HEK293 (cell line): Measurements from ENCODE around the gene CTNNA2.

ENCODE experiments used
- CTCF ChIA-PET: fragments of 350-600 bp; formaldehyde crosslinking; extraction: SDS; loops from one replicate; lab custom pipeline; 2021; ENCODE audit warnings: antibody characterized with exemption; lab: Yijun Ruan, JAX
- POLR2A ChIA-PET: fragments of 300-600 bp; formaldehyde crosslinking; extraction: SDS; loops from one replicate; lab custom pipeline; 2020; ENCODE audit warnings: antibody characterized with exemption, inconsistent platforms; lab: Yijun Ruan, JAX
- H3K27ac ChIP-seq: fragments of 200-500 bp; sonication (Bioruptor generic); 2 replicates; pipeline ENCODE4 v1.5.1; 2014; ENCODE audit warnings: low read depth, low read length, control low read depth, inconsistent platforms; ENCODE audit errors: extremely low read depth
- H3K36me3 ChIP-seq, 2 experiments: fragments of 200-500 bp in 1 of 2; sonication (Bioruptor generic) in 1 of 2; 1 replicate in 1 of 2; 2 replicates in 1 of 2; pipeline ENCODE4 v1.5.1; 2014 to 2017; ENCODE audit warnings: inconsistent platforms in 2 of 2, low read length in 2 of 2; ENCODE audit not compliant: control insufficient read depth in 2 of 2, insufficient read depth in 1 of 2
- H3K4me1 ChIP-seq: fragments of 200-500 bp; sonication (Bioruptor generic); 2 replicates; pipeline ENCODE4 v1.5.1; 2014; ENCODE audit warnings: mild to moderate bottlenecking, low read length, inconsistent platforms; ENCODE audit not compliant: control insufficient read depth, insufficient read depth
- H3K4me3 ChIP-seq: 2 replicates; pipeline ENCODE4 v1.5.1; 2011; ENCODE audit warnings: low read depth, mild to moderate bottlenecking, control low read depth, low read length, moderate library complexity
- H3K9me3 ChIP-seq: fragments of 200-500 bp; sonication (Bioruptor generic); 2 replicates; pipeline ENCODE4 v1.5.1; 2014; ENCODE audit warnings: low read depth, low read length, inconsistent platforms; ENCODE audit not compliant: control insufficient read depth, insufficient read depth
- GFI1B ChIP-seq: fragments of 450-650 bp; formaldehyde crosslinking; IDR thresholded peaks from 2 replicates; pipeline ENCODE4 v1.5.1; 2016; ENCODE audit warnings: missing biosample characterization, missing genetic modification characterization
- GLIS2 ChIP-seq: fragments of 450-650 bp; formaldehyde crosslinking; IDR thresholded peaks from 2 replicates; pipeline ENCODE4 v1.5.1; 2016; ENCODE audit warnings: missing biosample characterization, missing genetic modification characterization
- HIC1 ChIP-seq: fragments of 450-650 bp; formaldehyde crosslinking; IDR thresholded peaks from 2 replicates; pipeline ENCODE4 v1.5.1; 2016; ENCODE audit warnings: missing biosample characterization, missing genetic modification characterization
- PBX3 ChIP-seq: sonication (generic); formaldehyde crosslinking; IDR thresholded peaks from 2 replicates; pipeline ENCODE4 v1.8.1; 2022; ENCODE audit warnings: mild to moderate bottlenecking, moderate library complexity, missing genetic modification reagents
- PRDM10 ChIP-seq: fragments of 450-650 bp; formaldehyde crosslinking; IDR thresholded peaks from 2 replicates; pipeline ENCODE4 v1.5.1; 2016; ENCODE audit warnings: missing biosample characterization, missing genetic modification characterization
- SCRT2 ChIP-seq: fragments of 450-650 bp; formaldehyde crosslinking; IDR thresholded peaks from 2 replicates; pipeline ENCODE4 v1.5.1; 2016; ENCODE audit warnings: missing biosample characterization, missing genetic modification characterization
- YY1 ChIP-seq: fragments of 450-650 bp; formaldehyde crosslinking; IDR thresholded peaks from 2 replicates; pipeline ENCODE4 v1.5.1; 2018; ENCODE audit warnings: missing biosample characterization, missing genetic modification characterization
- ZNF132 ChIP-seq: fragments of 450-650 bp; formaldehyde crosslinking; IDR thresholded peaks from 2 replicates; pipeline ENCODE4 v1.5.1; 2017; ENCODE audit warnings: missing biosample characterization, missing genetic modification characterization, borderline replicate concordance
- ZNF157 ChIP-seq: fragments of 450-650 bp; formaldehyde crosslinking; IDR thresholded peaks from 2 replicates; pipeline ENCODE4 v1.5.1; 2016; ENCODE audit warnings: missing biosample characterization, missing genetic modification characterization
- ZNF174 ChIP-seq: fragments of 450-650 bp; formaldehyde crosslinking; IDR thresholded peaks from 2 replicates; pipeline ENCODE4 v1.5.0; 2017; ENCODE audit warnings: missing biosample characterization, mild to moderate bottlenecking, missing genetic modification characterization
- ZNF248 ChIP-seq: fragments of 450-650 bp; formaldehyde crosslinking; IDR thresholded peaks from 2 replicates; pipeline ENCODE4 v1.5.1; 2017; ENCODE audit warnings: missing biosample characterization, missing genetic modification characterization
- ZNF311 ChIP-seq: fragments of 450-650 bp; formaldehyde crosslinking; IDR thresholded peaks from 2 replicates; pipeline ENCODE4 v1.5.1; 2017; ENCODE audit warnings: missing biosample characterization, missing genetic modification characterization, borderline replicate concordance
- ZNF518A ChIP-seq: fragments of 450-650 bp; formaldehyde crosslinking; conservative IDR thresholded peaks from 2 replicates; pipeline ENCODE4 v1.5.1; 2016; ENCODE audit warnings: low read depth, missing biosample characterization, missing genetic modification characterization
- ZNF548 ChIP-seq: fragments of 450-650 bp; formaldehyde crosslinking; IDR thresholded peaks from 2 replicates; pipeline ENCODE4 v1.5.1; 2016; ENCODE audit warnings: missing biosample characterization, missing genetic modification characterization
- ZNF585B ChIP-seq: fragments of 450-650 bp; formaldehyde crosslinking; IDR thresholded peaks from 2 replicates; pipeline ENCODE4 v1.5.1; 2016; ENCODE audit warnings: missing biosample characterization, missing genetic modification characterization
- ZNF645 ChIP-seq: fragments of 450-650 bp; formaldehyde crosslinking; IDR thresholded peaks from 2 replicates; pipeline ENCODE4; 2016; ENCODE audit warnings: missing biosample characterization, missing genetic modification characterization
- ZNF704 ChIP-seq: fragments of 450-650 bp; formaldehyde crosslinking; IDR thresholded peaks from 2 replicates; pipeline ENCODE4 v1.5.1; 2016; ENCODE audit warnings: missing biosample characterization, missing genetic modification characterization
- ZNF76 ChIP-seq: fragments of 450-650 bp; formaldehyde crosslinking; IDR thresholded peaks from 2 replicates; pipeline ENCODE4; 2016; ENCODE audit warnings: low read depth, missing biosample characterization, missing genetic modification characterization, borderline replicate concordance
- ZNF785 ChIP-seq: fragments of 450-650 bp; formaldehyde crosslinking; IDR thresholded peaks from 2 replicates; pipeline ENCODE4 v1.5.1; 2016; ENCODE audit warnings: missing biosample characterization, missing genetic modification characterization
- ZXDB ChIP-seq: fragments of 450-650 bp; formaldehyde crosslinking; IDR thresholded peaks from 2 replicates; pipeline ENCODE4 v1.5.1; 2016; ENCODE audit warnings: missing biosample characterization, missing genetic modification characterization

CTNNA2 gene

GRCh38 chr2:80012061-80012460 is 499.2 kb downstream of the CTNNA2 start:
- Histone ChIP-seq H3K36me3 (no peaks in the 10 kb centered on the region), H3K27ac (no peak overlapping the region), H3K9me3 (no peaks in the 10 kb centered on the region), H3K4me3 (no peak overlapping the region), H3K4me1 (no peaks in the 10 kb centered on the region)
- no peak for TF ChIP-seq ZNF585B (tag by site-specific recombination)
- TF ChIP-seq GFI1B (tag by site-specific recombination), result no peak
- TF ChIP-seq ZNF645 (tag by site-specific recombination), result no peak
- no peak for TF ChIP-seq PRDM10
- no peak for TF ChIP-seq ZNF548 (tag by site-specific recombination)
- TF ChIP-seq ZNF76 (tag by site-specific recombination), result no peak
- TF ChIP-seq GLIS2, result no peak
- TF ChIP-seq ZNF518A (tag by site-specific recombination), result no peak
- no peak for TF ChIP-seq PBX3 (CRISPR knock-in tag)
- no peak for TF ChIP-seq ZNF704 (tag by site-specific recombination)
- TF ChIP-seq ZXDB (tag by site-specific recombination), result no peak
- TF ChIP-seq ZNF248 (tag by site-specific recombination), result no peak
- TF ChIP-seq ZNF157, result no peak
- TF ChIP-seq YY1 (tag by site-specific recombination), result no peak
- TF ChIP-seq HIC1 (tag by site-specific recombination), result no peak
- TF ChIP-seq ZNF785 (tag by site-specific recombination), result no peak
- TF ChIP-seq SCRT2 (tag by site-specific recombination), result no peak
- no peak for TF ChIP-seq ZNF311 (tag by site-specific recombination)
- TF ChIP-seq ZNF132 (tag by site-specific recombination), result no peak
- no peak for TF ChIP-seq ZNF174
- POLR2A ChIA-PET, result no interaction called here
- CTCF ChIA-PET, result no interaction called here
